Measurements from ENCODE around the gene SRC. TPM values are rescaled to one million over a fixed set of nuclear protein-coding genes. Genes with fewer than 3 reads are reported as not detected.

SRC gene
- total RNA-seq, 2 donors from 2014 or later = 6.9 to 14.3 TPM

DNA sequence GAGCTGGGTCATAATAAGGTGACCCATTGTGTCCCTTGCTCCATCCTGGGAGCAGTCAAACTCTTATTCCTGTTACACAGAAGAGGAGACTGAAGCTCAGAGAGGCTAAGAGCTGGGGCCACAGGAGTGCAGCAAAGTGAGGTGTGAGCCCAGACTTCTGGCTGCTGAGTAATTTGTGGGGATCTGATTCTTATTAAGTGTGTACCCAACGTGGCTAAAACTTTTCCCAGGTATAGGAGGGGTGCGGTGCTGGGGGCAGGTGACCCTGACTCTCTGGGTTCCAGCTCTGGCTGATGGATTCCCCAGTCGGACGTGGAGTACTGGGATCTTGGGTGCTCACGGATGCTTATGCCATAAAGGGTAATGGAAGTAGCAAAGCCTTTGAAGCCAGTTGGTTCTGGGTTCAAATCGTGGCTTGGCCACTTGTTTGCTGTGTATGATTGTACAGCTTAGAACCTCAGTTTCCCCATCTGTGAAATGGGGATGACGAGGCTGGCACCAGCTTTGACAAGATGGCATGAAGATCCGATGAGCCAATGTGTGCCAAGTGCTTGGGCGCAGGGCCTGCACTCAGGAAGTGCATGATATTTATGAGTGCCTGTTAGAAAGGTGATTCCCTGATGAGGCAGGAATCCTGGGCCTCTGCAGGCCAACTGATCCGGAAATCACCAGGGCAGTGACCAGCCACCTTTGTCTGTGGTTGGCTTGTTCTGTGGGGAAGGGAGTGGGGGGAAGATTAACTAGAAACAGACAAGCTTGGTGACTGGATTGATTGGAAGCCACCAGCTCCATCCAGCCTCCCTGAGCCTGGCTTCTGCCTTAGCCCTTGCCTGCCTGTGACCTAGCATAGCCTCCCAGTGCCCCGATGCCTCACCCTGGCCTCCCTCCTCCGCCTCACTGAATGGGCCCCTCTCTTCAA, 6.0 kb downstream of the SRC start:
- no peak overlapping the region for H3K27ac ChIP-seq
- H3K4me1 ChIP-seq = peaks cover 0 to 20% of the 10 kb centered on the region in 2 donors
- H3K9me3 ChIP-seq = no peaks in the 10 kb centered on the region
- no peak for DNase-seq (ENCODE audit: low spot score)
- no peak overlapping the region for H3K4me3 ChIP-seq
- TF ChIP-seq, protein P1, sequence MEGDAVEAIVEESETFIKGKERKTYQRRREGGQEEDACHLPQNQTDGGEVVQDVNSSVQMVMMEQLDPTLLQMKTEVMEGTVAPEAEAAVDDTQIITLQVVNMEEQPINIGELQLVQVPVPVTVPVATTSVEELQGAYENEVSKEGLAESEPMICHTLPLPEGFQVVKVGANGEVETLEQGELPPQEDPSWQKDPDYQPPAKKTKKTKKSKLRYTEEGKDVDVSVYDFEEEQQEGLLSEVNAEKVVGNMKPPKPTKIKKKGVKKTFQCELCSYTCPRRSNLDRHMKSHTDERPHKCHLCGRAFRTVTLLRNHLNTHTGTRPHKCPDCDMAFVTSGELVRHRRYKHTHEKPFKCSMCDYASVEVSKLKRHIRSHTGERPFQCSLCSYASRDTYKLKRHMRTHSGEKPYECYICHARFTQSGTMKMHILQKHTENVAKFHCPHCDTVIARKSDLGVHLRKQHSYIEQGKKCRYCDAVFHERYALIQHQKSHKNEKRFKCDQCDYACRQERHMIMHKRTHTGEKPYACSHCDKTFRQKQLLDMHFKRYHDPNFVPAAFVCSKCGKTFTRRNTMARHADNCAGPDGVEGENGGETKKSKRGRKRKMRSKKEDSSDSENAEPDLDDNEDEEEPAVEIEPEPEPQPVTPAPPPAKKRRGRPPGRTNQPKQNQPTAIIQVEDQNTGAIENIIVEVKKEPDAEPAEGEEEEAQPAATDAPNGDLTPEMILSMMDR (IDR thresholded peaks at IDR 0.05) = no peak
- no peaks in the 10 kb centered on the region for H3K27me3 ChIP-seq
- H3K36me3 ChIP-seq = no peaks in the 10 kb centered on the region

DNA sequence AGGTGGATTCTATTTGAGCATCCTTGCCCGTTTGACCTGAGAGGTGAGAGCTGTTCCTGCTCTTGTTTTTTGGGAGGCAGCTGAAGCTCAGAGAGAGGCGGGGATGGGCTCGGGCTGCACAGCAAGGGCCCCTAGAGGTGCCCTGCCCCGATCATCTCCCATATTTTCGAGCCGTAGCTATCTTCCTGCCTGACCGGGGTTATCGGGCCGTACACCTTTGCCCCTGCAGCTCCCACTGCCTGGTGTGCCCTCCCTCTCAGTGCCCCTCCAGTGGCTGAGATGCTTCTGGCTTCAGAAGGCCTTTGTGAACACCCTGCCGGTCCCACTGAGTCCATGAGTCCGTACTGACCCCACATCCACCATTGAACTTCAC, 6.7 kb downstream of the SRC start:
- no peak overlapping the region for H3K4me3 ChIP-seq
- DNase-seq (ENCODE audit: low spot score) = no peak
- no peaks in the 10 kb centered on the region for H3K36me3 ChIP-seq
- TF ChIP-seq, protein P1 (IDR thresholded peaks at IDR 0.05) = no peak
- H3K4me1 ChIP-seq = peaks cover 0 to 19% of the 10 kb centered on the region in 2 donors
- no peaks in the 10 kb centered on the region for H3K27me3 ChIP-seq
- H3K9me3 ChIP-seq = no peaks in the 10 kb centered on the region
- no peak overlapping the region for H3K27ac ChIP-seq

GRCh38 chr20:37353285-37353849, 7.4 kb downstream of the SRC start:
- H3K27me3 ChIP-seq = no peaks in the 10 kb centered on the region
- DNase-seq (ENCODE audit: low spot score) = no peak
- peaks cover 0 to 27% of the 10 kb centered on the region in 2 donors for H3K4me1 ChIP-seq
- no peak overlapping the region for H3K27ac ChIP-seq
- no peaks in the 10 kb centered on the region for H3K9me3 ChIP-seq
- no peak overlapping the region for H3K4me3 ChIP-seq
- no peaks in the 10 kb centered on the region for H3K36me3 ChIP-seq
- TF ChIP-seq, protein P1 (IDR thresholded peaks at IDR 0.05) = no peak

DNA sequence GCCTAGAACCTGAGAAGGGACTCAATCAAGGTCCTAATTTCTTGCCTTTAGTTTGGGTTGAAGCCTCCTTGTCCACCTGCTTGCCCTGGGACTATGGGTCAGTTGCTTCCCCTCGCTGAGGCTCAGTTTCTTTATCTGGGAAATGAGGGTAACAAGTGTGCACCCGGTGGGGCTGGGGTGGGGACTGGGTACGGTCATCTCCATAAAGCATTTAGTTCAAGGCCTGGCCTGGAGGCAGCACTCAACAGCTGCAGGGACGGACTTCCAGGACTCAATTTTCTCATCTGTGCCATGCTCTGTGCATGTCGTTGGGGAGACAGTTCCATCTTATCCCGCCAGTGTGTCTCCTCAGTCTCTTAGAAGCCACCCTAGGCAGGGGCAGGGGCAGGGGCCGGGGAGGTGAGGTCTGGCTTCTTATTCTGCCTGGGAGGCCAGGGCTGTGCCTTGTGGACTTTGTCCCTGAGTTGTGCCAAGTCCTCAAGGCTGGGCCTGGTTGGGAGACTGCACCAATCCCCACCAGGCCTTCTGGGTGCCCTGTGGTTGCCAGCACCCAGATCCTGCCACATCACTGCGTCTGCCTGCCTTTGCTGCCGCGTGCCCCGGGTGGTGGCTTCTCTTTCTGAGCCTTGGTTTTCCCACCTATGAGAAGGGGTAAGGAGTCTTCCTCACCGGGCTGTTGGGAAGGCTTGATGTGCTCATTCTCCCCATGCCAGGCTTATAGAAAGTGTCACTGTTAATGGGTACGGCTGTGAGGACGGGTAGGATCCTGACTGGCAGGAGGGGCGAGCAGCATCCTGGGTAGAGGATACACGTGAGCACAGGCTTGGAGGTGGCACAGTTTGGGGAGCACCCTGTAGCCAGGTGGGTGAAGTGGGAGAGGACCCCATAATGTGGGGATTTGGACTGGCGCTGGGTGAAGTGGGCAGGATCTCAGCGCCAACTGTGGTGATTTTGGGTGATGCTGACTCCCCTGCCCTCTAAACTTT, 8.6 kb downstream of the SRC start:
- Histone ChIP-seq H3K27ac (no peak overlapping the region), H3K4me3 (no peak overlapping the region), H3K27me3 (no peaks in the 10 kb centered on the region), H3K4me1 (peaks cover 0 to 31% of the 10 kb centered on the region in 2 donors), H3K36me3 (no peaks in the 10 kb centered on the region), H3K9me3 (no peaks in the 10 kb centered on the region)
- DNase-seq (ENCODE audit: low spot score) = no peak
- TF ChIP-seq, protein P1 (IDR thresholded peaks at IDR 0.05) = no peak

GRCh38 chr20:37355252-37356180, 9.6 kb downstream of the SRC start:
- TF ChIP-seq, protein P1 (IDR thresholded peaks at IDR 0.05) = no peak
- Histone ChIP-seq H3K9me3 (no peaks in the 10 kb centered on the region), H3K27me3 (no peaks in the 10 kb centered on the region), H3K4me3 (no peak overlapping the region), H3K4me1 (peaks cover 0 to 31% of the 10 kb centered on the region in 2 donors), H3K27ac (no peak overlapping the region), H3K36me3 (no peaks in the 10 kb centered on the region)
- no peak for DNase-seq (ENCODE audit: low spot score)

All from right atrium auricular region (tissue), 2 donors.